A673 (cell line): ENCODE data around the gene ARV1. TPM values are rescaled to one million over a fixed set of nuclear protein-coding genes. Genes with fewer than 3 reads are reported as not detected.
"Not testable (repeated sequence)": the region's sequence is repeated elsewhere in the genome, so short reads cannot be mapped to it uniquely, and the experiment has no call there.

Experiments
- BruUV-seq: library from RNA; stranded (reverse); fragments of 400-500 nt; replicated peaks from 2 replicates; lab custom pipeline; 2021; lab: Mats Ljungman, UMichigan
- CTCF ChIA-PET: fragments of 300-600 bp; sonication (Branson Sonifier 250); formaldehyde crosslinking; loops from one replicate; lab custom pipeline; 2022; ENCODE audit warnings: antibody characterized with exemption; lab: Charles Lee
- POLR2A ChIA-PET: fragments of 300-600 bp; sonication (Branson Sonifier 250); formaldehyde crosslinking; loops from one replicate; lab custom pipeline; 2022; ENCODE audit warnings: antibody characterized with exemption; ENCODE audit not compliant: low non-redundant PET; lab: Charles Lee
- DNase-seq: peaks from one replicate; pipeline ENCODE4 v3.0.0-alpha.2; 2015; ENCODE audit warnings: low spot score
- H3K27ac ChIP-seq: fragments of 200-600 bp; sonication (generic); 2 replicates; pipeline ENCODE4 v1.5.1; 2016; ENCODE audit warnings: mixed run types, low read depth, mild to moderate bottlenecking, mixed read lengths, antibody characterized with exemption, low read length; ENCODE audit not compliant: poor library complexity, severe bottlenecking
- H3K27me3 ChIP-seq: fragments of 200-600 bp; sonication (generic); replicated peaks from 2 replicates; pipeline ENCODE4 v1.6.1; 2017; ENCODE audit warnings: mixed run types, low read depth, mild to moderate bottlenecking, mixed read lengths, antibody characterized with exemption, low read length; ENCODE audit not compliant: insufficient read depth, poor library complexity
- H3K36me3 ChIP-seq: fragments of 200-600 bp; sonication (generic); 2 replicates; pipeline ENCODE4 v1.6.1; 2016; ENCODE audit warnings: mixed run types, mild to moderate bottlenecking, mixed read lengths, antibody characterized with exemption, low read length; ENCODE audit not compliant: insufficient read depth, poor library complexity, severe bottlenecking
- H3K4me1 ChIP-seq: fragments of 200-600 bp; sonication (generic); 2 replicates; pipeline ENCODE4 v1.6.1; 2017; ENCODE audit warnings: mixed run types, mild to moderate bottlenecking, mixed read lengths, antibody characterized with exemption, low read length; ENCODE audit not compliant: insufficient read depth, poor library complexity, severe bottlenecking
- H3K4me3 ChIP-seq: fragments of 200-600 bp; sonication (generic); 2 replicates; pipeline ENCODE4 v1.5.1; 2016; ENCODE audit warnings: low read depth, mixed run types, mild to moderate bottlenecking, mixed read lengths, low read length; ENCODE audit not compliant: poor library complexity, severe bottlenecking
- H3K9me3 ChIP-seq: fragments of 200-600 bp; sonication (generic); 2 replicates; pipeline ENCODE4 v1.6.1; 2016; ENCODE audit warnings: mixed run types, low read depth, mild to moderate bottlenecking, mixed read lengths, antibody characterized with exemption, low read length; ENCODE audit not compliant: poor library complexity, severe bottlenecking
- CTCF ChIP-seq: fragments of 300-800, 200-600 bp; sonication (generic); conservative IDR thresholded peaks from 2 replicates; pipeline ENCODE4 v1.5.1; 2017; ENCODE audit warnings: low read depth, mild to moderate bottlenecking, antibody characterized with exemption, low read length, moderate library complexity, mixed read lengths
- EZH2 ChIP-seq: fragments of 200-600 bp; sonication (generic); IDR thresholded peaks from 2 replicates; pipeline ENCODE4 v1.6.1; 2017; ENCODE audit warnings: borderline replicate concordance, low read depth, mild to moderate bottlenecking, mixed read lengths, antibody characterized with exemption, low read length; ENCODE audit not compliant: poor library complexity, severe bottlenecking
- intact Hi-C: fragments of 100-400 bp; cut with micrococcal nuclease; formaldehyde crosslinking; loops from one replicate; pipeline ENCODE4 v1.10.0; 2022; ENCODE audit not compliant: unreplicated experiment
- total RNA-seq: library from RNA; stranded (reverse); gene quantifications from 2 replicates; pipeline ENCODE4 v1.2.3, GENCODE V29; 2021

Gene ARV1
- total RNA-seq, 1 experiment from 2014 or later: 27.3 TPM

- no peaks in the 10 kb centered on the region for H3K27me3 ChIP-seq
- DNase-seq: no peak
- no TSS peak for BruUV-seq
- no peak overlapping the region for H3K4me3 ChIP-seq
- H3K9me3 ChIP-seq: no peaks in the 10 kb centered on the region
- POLR2A ChIA-PET: no interaction called here
- H3K36me3 ChIP-seq: no peaks in the 10 kb centered on the region
- TF ChIP-seq EZH2 (no peak), CTCF (no peak)
- no peaks in the 10 kb centered on the region for H3K4me1 ChIP-seq
- intact Hi-C loops: no loop called here
- no peak overlapping the region for H3K27ac ChIP-seq
- CTCF ChIA-PET: no interaction called here
Observed at GRCh38 chr1:231027971-231028370, 49.1 kb downstream of the ARV1 start.

- no peak overlapping the region for H3K4me3 ChIP-seq
- no peak for TF ChIP-seq CTCF
- no peak for TF ChIP-seq EZH2
- no TSS peak for BruUV-seq
- H3K27ac ChIP-seq: no peak overlapping the region
- intact Hi-C loops: no loop called here
- H3K4me1 ChIP-seq: no peaks in the 10 kb centered on the region
- H3K9me3 ChIP-seq: no peaks in the 10 kb centered on the region
- H3K27me3 ChIP-seq: no peaks in the 10 kb centered on the region
- POLR2A ChIA-PET: no interaction called here
- CTCF ChIA-PET: no interaction called here
- no peak for DNase-seq
- no peaks in the 10 kb centered on the region for H3K36me3 ChIP-seq
Observed at GRCh38 chr1:231028682-231029081, 49.8 kb downstream of the ARV1 start.

- H3K4me3 ChIP-seq, DNase-seq, H3K27me3 ChIP-seq, H3K36me3 ChIP-seq, intact Hi-C loops, POLR2A ChIA-PET, H3K4me1 ChIP-seq, BruUV-seq, CTCF ChIA-PET, H3K27ac ChIP-seq, H3K9me3 ChIP-seq: not testable (repeated sequence)
Observed at GRCh38 chr1:231029247-231029646, 50.4 kb downstream of the ARV1 start.

- H3K9me3 ChIP-seq: no peaks in the 10 kb centered on the region
- no TSS peak for BruUV-seq
- ChIA-PET POLR2A (interaction anchor here (0.6 kb wide), 1 partner anchor 10 kb away, joined by 16 read pairs; no protein-coding TSS in a partner anchor), CTCF (no interaction called here)
- TF ChIP-seq EZH2 (no peak), CTCF (no peak)
- intact Hi-C loops: no loop called here
- no peak for DNase-seq
- H3K27ac ChIP-seq: no peak overlapping the region
- no peaks in the 10 kb centered on the region for H3K27me3 ChIP-seq
- H3K4me3 ChIP-seq: no peak overlapping the region
- H3K36me3 ChIP-seq: no peaks in the 10 kb centered on the region
- H3K4me1 ChIP-seq: no peaks in the 10 kb centered on the region
Observed at GRCh38 chr1:231029841-231030240, 50.9 kb downstream of the ARV1 start.
